Measurements from ENCODE around the gene PPP1R16B.

PPP1R16B gene

DNA sequence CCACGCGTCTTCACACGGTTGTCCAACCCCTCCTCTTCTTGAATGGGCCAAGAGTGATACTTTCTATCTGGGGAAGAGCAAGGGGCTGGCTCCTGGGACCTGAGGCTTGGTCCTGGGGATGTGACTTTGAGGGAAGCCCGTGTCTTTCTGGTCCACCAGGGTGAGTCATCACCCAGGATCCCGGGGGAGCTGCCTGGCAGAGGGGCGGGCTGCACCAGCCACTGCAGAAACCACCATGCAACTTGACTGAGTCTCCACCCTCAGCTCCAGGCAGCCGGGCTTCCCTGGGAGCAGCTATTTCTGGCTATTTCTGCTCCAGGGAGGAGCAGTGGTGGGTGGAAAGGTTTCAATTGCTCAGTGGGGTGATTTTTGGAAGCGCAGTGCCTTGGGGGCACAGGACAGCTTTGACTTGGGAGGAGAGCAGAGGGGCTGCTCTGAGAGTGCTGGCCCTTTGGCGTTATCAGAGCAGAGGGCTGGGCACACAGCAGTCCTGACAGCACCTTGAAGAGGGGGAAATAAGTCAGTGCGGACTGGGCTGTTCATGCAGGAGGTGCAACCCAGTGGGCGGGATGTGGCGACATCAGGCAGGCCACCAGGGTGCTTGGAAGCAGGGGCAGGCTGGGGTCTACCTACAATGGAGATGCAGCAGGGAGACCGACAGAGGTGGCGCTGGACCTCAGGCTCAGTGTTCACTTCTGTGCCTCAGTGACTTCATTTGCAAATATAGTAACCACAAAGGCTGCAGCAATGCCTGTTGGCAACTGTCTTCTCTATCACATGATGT, 75.6 kb downstream of the PPP1R16B start:
- no peak for DNase-seq

- DNase-seq: no peak
Measured at GRCh38 chr20:38881806-38882440, 76.4 kb downstream of the PPP1R16B start.

DNA sequence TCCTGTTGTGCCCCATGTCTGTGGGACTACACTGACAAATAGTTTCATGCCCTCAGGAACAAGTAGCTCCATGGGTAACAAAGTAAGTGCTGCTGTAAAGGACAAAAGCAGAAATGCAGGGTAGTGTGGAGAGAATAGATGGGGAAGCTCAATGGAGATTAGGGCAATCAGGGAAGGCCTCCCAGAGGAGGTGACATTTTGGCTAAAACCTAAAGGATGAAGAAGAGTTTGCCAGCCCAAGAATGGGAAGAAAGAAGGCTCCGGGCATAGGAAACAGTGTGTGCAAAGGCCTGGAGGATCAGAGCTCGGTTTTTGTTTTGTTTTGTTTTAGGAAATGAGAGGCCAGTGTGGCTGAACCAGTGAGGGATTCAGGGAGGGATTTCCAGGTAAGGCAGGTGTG, 77.1 kb downstream of the PPP1R16B start:
- DNase-seq: no peak

DNA sequence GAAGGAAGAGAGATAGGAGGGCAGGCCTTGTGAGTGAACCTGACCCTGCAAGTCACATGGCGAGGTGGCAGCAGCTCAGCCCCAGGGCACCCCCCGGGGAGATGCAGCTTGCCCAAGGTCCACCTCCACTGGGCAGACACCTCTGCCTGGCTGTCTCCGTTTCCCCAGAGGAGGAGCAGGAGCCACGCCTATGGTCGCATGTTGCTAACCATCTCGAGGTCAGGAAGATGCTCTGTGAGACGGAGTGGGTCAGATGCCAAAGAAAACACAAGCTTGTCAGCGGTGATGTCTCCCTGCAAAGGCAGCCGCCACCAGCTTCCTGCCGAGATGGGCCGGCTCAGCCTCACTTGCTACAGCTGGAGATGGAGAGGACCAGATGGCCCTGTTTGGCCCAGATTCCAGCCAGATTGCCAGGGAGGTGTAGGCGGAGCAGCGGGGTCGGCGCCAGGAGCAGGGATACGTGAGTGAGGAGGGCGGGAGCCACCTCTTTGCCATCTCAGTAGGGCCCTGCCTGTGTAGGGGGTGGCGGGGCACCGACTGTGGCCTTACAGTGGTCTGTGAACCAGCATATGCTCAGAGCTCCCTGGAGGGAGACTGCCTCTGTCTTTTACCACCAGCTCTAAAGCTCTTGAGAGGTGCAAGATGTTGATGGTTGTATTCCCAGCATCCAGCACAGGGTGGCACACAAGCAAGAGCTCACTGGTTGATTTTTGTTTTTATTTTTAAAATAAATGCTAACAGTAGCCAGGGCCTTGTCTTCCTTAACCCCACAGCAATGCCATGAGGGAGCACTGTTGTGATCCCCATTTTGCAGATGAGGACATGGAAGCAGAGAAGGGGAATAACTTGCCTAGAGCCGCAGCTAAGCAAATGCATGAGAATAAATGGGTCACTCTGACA, 77.8 kb downstream of the PPP1R16B start:
- no peak for DNase-seq

DNA sequence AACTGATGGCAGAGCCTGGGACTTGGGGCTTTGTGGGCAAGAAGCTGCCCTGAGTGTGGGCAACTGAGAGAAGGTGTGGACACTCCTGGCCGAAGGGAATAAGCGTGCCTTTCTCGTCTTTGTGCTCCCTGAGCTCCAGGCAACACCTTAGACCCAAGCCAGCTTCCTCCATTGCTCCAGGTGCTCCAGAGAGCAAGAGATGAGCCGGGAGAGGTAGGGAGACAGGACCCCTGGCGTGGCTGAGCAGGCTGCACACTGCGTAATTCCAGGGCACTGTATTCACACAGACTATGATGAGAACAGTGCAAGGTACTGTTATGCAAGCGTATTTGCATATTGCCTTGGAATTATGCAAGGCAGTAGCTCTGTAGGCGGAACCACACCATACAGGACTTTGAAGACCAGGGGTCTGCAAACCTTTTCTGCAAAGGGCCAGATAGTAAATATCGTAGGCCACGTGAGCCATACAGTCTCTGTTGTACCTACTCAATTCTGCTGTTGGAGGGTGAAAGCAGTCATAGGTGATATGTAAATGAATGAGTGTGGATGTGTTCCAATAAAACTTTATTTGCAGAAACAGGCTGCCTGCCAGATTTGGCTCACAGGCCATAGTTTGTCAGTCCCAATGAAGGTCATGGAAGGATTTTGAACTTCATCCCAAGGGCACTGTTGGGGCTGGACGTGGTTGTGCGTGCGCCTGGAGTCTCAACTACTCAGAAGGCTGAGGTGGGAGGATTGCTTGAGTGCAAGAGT, 78.7 kb downstream of the PPP1R16B start:
- no peak for DNase-seq

DNA sequence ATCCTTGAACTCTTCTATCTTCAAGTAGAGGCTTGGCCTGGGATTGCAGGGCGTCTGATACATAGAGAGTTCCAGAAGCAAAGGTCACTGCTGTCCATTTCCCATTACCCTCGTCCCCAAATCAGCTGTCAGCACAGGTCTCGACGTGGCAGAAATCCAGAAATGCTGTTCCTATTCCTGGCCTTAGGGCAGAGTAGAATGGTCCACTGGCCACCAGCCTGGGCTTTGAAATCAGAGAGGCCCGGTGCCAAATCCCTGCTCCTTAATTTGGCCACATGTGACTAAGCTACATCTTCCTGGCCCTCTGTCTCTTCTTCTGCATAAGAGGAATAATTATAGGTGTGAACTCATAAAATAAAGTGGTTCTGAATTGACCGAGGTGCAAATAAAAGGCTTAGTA, 79.9 kb downstream of the PPP1R16B start:
- DNase-seq: no peak

DNA sequence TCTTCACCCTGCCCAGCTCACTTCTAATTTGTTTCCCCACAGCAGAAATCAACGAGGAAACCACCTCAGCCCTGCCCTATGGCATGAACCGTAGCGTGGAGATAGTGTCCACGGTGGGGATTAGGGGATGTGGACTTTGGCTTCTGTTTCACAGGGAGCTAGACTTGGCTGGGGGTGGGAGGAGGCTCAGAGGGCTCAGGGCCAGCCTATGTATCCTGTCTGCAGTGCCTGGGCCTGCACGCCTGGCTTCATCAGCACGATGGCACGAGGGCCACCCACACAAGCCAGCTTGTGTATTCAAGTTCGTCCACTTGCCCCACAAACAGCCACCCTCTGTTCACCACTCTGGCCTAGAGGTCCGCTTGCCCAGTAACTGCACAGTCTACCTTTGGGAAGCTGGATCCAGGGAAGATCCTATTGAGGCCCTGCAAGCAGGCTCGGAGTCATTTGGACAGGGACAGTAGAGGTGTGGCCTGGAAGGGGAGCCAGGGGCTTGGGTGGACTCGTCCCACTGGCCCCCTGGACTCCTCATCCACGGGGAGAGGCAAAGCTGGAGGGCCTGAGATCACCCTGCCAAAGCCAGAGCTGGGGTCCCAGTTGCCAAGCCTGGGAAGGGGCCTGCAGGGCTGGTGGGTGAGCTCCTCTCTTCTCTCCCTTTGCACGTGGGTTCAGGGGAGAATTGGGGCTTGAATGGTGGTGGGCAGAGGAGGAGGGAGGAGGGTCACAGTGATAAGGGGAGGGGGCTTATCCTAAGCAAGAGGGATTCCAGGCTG, 82.7 kb downstream of the PPP1R16B start:
- no peak for DNase-seq

DNA sequence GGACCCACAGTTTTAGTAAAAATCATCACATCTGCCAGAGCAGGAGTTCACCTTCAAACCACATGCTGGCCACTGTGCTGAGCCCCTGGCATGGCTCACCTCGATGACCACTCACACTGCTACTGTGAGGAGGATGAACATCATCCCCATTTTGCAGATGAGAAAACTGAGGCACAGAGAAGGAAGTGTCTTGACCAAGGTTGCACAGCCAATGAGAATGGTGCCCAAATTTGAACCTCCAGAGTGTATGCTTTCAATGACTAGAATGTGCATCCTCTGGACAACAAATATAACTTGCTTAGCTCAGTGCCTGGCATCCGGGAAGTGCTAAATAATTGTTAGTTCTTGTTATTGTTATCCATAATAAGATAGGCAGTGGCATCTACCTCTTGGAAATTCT, 83.6 kb downstream of the PPP1R16B start:
- DNase-seq: no peak

DNA sequence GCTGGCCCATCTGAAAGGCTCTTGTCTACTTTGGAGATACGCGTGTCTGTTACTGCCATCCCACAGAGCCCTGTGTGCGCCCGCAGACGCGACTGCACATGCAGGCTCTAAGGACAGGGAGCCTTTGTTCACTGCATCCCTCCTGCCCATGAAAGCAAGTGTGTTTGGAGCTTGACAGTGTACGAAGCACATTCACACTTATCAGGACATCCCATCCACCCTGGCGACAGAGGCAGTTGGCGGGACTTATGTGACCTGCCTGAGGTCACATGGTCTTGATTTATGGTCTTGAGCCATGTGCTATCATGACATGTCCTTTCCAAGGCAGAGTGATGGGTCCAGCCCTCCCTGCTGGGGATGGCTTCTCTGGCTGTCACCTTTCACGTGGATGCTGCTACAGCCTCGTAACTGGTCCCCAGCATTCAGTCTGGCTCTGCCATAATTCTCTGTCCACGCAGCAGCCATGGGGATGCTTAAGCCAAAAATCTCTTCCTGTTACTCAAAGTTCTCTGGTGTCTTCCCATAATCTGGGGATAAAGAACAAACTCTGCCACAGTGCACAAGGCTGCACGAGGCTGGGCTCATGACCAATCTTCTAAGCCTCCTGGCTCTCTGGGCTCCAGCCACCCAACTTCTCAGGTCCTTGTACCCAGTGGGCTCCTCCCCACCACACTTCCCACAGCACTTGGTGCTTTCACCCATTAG, 84.4 kb downstream of the PPP1R16B start:
- DNase-seq: no peak

DNA sequence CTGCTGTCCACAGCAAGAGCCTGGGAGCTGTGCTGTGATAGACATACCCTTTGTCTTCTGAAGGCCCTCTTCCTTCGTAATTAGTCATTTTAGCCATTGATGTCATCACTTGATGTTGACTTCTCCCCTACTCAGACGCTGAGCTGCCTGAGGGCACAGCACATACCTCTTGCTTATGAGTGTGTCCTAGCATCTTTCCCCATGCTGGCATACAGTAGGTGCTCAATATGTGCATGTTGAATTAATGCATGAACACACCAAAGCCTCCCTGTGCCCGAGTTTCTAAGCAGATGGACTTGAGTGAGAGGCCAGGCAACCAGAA, 85.0 kb downstream of the PPP1R16B start:
- no peak for DNase-seq

GRCh38 chr20:38892091-38892981, 86.8 kb downstream of the PPP1R16B start:
- no peak for DNase-seq

DNA sequence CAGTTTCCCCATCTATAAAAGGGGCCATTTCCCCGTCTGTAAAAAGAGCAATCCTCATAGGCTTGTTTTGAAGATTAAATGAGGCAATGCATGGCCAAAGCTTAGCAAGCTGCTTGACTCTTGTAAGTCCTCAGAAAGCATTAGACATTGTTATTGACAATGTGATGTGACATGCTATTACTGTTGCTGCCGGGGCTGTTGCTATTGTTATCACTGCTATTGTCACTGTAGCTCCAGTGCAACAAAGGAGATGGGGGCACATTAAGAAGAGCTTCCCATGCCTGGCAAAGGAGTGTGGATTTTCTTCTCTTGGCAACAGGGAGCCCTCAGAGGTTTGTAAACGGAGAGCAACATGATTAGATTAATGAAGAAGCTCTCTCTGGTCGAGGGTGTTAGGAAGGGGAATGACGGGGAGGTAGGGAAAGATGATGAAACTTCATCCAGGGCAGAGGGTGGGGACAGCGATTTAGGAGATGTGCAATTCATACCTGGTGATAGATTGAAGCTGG, 87.6 kb downstream of the PPP1R16B start:
- DNase-seq: no peak

GRCh38 chr20:38893565-38894090, 88.1 kb downstream of the PPP1R16B start:
- DNase-seq: peak; percentile 83

DNA sequence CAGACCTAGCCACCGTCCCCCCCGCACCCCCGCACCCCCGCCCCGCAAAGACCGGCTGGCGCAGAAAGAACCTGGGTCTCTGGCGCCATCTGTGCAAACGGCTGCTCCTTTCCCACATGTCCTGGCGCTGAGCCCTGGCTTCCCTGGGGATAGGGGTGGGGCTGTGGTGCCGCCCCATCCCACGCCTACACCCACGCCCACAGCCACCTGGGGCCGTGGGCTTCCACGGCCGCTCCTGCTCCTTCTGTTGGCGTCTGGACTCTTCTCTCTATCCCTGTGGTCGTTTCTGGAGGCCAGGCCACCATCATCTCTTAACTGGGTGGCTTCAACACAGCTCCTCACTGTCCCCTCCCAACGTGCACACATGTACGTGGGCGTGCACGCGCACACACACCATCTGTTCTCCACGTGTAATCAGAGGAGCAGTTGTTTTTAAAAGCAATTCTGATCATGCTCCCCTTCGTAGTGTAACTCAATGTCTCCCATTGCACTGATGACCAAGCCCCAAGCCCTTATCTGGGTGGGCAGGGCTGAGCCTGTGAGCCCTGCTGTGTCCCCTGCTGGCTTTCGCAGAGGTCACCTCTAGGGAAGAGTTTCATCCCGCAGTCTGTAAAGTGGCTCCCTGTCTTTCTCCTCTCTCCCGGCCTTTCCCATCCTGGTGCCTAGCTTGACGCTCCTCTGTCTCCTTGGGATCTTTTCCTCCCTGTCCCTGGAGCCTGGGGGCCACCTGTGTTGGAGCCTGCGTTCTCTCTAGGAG, 88.8 kb downstream of the PPP1R16B start:
- DNase-seq: no peak

DNA sequence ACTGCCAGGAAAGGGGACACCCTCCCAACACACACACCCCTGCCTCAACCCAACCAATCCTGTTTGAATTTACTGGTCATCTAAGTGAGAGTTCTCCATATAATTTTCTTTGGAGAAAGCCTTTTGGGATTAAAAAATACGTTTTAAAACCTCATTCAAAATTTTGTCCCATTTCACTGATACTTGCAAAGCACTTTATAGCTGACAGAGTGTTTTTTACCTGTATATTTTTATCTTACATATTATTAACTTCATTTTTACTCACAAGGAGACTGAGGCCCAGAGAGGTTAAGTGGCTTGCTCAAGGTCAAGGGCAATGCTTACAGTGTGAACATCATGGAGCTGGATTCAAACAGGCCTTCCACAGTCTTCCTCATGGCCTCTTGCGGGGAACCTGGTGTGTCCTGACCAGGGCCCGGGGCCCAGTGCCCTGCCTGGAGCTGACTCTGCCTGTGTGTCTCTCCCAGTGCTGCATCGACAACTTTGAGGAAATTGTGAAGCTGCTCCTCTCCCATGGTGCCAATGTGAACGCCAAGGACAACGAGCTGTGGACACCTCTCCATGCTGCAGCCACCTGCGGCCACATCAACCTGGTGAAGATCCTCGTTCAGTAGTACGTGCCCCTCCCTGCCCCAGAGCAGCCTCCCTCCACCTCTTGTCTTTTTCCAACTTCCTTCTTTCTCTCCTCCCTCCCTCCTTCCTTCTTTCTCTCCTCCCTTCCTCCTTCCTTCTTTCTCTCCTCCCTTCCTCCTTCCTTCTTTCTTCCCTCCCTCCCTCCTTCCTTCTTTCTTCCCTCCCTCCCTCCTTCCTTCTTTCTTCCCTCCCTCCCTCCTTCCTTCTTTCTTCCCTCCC, 89.8 kb downstream of the PPP1R16B start:
- DNase-seq: no peak

- DNase-seq: no peak
Measured at GRCh38 chr20:38896009-38896594, 90.6 kb downstream of the PPP1R16B start.

- DNase-seq: no peak
Measured at GRCh38 chr20:38897267-38897666, 91.8 kb downstream of the PPP1R16B start.

DNA sequence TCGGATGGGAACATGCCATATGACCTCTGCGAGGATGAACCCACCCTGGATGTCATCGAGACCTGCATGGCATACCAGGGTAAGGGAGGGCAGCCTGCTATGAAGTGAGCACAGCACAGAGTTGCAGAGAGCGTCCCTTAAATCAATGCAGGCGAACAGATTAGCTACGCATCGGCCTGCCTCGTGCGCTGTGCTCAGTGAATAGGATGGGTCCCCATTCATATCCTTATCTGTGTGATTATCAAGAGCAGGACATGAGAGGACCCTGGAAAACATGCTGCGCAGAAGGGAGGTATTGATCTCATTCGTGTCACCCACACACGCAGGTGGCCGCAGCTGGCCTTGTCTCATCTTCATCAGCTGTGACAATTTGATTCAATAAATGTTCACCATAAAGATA, 95.1 kb downstream of the PPP1R16B start:
- DNase-seq: no peak

All from activated CD4-positive, alpha-beta T cell treated with anti-CD3 and anti-CD28 coated beads, Interleukin-2, amount 50 U/mL, for 1 hour (primary cell).